G401.6 (cell line): ENCODE measurements around the gene EFCAB11.
A peak's percentile ranks its signal among the peaks of the same experiment; 100 is the strongest.
"Not testable (repeated sequence)": the region's sequence is repeated elsewhere in the genome, so short reads cannot be mapped to it uniquely, and the experiment has no call there.

ENCODE experiments used
- FAIRE-seq: peaks from 2 replicates; lab custom pipeline; 2012; peaks lifted over from hg19 to GRCh38; lab: Jason Lieb, UNC

Gene EFCAB11

DNA sequence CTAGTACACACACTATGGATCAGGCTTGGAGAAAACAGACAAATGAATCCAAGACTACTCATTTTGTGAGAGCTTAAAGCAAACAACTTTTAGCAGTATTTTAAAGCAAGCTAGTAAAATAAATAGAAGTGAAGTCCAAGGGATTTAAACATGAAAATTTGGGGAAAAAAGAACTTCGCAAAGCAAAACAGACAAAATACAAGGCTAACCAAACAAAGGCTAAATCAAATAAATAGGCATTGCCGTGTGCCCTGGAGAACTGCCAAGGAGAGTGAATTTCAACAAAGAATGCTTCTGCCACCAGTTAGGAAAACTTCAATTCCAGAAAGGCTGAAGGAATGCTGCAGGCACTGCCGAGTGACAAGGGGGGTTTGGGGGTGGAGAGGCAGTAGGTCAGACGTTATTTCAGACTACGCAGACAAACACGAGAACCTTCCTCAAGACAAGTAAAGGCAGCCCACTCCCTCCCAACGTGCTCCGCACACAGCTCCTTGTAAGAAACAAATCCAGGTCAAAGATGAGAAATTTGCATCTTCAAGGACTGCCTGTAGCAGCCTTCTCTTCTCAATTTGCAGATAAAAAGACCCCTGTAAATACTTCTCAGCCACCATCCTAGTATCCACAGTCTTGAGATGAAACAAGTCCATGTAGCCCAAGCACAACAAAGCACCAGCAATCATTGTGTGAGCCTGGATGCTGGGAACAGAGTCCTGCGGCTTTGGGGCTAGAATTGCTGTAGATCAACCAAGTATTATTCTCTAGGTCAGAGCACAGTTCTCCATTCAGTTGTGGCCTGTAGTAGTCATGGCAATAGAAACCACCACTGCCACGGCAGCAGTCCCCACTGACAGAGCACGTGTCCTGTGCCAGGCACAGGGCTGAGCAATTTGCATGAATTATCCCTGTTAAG lies 43.3 kb downstream of the EFCAB11 start:
- FAIRE-seq: no peak

DNA sequence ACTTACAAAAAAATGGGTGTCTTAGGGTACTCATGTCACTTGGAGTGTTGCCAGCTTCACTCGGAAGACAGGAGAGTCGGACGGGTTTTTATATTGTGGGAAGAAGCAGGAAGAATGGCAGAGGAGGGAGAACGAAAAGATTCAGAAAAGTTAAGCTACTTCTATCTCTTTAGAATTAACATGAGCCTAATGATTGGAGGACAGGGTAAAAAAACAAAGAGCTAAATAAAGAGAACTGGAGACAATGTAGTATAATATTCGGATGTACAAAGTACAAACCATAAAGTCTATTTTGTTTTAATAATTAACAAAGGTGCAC lies 43.9 kb downstream of the EFCAB11 start:
- no peak for FAIRE-seq

DNA sequence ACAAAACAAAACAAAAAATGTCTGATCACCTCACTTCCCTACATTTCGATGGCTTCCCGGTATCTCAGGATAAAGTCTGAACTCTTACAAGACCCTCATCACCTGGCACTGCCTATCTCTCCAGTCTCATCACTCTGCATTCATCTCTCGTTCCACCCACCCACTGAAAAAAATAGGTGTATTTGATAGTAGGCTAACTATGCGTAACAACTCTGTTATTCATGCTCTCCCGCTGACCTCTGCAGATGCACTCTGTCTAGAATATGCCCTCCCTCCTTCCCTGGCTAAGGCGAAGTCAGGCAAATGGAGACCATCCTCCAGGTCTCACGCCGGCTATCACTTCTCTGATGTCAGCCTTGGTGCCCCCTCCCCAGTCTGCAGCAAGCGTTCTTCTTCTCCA lies 44.9 kb downstream of the EFCAB11 start:
- FAIRE-seq: no peak

DNA sequence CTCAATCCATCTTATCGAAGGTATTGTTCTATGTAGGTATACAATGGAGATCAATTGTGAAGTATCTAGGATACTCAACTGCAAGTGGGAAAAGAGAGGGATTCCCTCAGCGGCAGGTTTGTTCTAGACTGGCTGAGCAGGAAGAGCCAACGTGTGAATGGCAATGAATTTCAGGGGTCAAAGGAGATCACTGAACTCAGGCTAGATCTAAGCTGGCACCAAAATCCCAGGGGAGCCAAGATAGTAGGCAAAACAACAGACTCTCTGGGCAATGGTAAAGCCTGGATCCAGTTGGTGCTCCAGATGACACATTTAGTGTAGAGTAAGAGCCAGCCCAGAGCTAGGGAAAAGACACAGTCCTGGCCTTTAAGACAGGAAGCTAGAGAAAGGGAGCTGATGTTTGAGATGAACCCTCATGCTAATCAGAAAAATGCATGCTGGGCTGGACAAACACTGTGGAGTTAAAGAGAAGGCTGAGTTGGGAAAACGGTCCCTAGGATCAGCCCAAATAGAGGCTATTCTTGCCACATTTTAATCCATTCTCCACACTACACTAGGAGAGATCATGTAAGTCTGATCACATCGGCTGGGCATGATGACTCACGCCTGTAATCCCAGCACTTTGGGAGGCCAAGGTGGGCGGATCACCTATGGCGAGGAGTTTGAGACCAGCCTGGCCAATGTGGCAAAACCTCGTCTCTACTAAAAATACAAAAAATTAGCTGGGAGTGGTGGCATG lies 45.6 kb downstream of the EFCAB11 start:
- no peak for FAIRE-seq

DNA sequence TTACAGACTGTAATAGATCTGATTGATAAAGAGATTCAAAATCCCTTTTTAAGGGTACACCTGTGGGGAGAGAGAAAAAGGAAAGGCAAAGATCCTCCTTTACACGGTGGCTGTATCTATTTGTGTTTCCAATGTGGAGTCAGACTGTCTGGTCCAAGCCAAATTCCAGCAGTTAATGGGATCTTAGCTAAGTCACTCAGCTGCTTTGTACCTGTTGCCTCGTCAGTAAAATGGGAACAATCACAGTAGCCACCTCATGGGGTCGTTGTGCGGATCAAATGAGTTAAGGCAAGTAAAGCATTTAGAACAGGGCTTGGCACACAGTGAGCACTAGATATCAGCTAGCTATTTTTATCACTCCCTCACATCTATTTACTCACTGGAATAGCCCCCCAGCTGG lies 46.9 kb downstream of the EFCAB11 start:
- no peak for FAIRE-seq

DNA sequence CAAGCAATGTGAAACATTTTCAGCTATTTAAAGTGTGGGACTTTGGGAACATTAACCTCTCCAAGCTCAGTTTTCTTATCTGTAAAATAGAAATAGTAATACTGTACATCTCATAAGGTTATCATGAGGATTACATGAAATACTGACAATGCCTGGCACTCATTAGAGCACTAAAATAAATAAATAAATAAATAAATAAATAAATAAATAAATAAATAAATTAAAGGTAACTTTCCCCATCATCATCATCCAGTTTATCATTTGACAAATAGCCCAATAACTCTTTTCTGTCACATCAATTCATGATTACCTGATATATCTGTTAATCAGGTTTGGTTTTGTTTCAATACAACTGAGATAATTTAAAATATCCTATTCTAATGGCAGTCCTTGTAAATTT lies 48.5 kb downstream of the EFCAB11 start:
- FAIRE-seq: no peak

DNA sequence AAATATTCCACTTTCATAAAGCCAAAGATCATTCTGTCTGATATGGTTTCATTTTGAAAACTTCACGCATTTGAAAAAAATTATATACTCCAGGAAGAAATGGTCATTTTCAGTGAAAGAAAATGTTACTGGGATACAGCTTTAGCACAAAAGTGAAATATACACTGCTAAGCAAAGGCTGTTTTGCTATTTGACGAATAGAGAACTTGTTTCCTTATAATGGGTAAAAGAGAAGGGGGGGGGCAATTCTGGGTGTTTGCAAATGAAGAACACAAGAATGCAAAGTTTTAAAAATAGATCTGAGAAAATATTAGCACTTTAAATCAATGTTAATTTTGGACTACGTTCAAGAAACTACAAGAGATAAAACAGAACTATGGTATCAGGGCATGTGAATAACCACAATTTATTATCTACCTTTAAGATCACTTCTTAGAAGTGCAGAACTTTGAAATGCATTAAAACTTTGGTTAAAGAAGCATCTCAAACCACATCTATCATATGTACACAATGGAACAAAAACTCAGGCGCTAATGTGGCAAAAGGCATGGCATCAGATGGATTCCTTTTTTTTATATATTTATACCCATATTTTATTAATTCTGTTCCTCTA lies 51.1 kb downstream of the EFCAB11 start:
- FAIRE-seq: no peak

DNA sequence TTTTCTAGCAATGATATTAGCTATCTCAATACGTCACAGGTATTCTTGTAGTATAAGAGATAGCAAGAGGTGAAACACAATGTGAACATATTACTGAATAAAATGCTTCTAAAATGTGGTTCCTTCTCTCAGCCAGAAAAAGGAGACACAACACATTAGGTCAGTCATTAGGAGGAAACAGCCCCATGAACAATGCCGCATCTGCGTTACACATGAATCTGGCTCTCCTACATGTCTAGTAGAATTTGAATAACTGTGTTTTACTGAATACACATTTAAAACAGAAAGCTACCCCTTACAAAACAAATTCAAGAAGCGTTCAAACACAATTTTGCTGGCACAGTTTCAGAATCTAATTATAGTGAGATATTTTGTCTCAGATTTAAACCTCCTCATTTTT lies 51.6 kb downstream of the EFCAB11 start:
- FAIRE-seq: no peak

DNA sequence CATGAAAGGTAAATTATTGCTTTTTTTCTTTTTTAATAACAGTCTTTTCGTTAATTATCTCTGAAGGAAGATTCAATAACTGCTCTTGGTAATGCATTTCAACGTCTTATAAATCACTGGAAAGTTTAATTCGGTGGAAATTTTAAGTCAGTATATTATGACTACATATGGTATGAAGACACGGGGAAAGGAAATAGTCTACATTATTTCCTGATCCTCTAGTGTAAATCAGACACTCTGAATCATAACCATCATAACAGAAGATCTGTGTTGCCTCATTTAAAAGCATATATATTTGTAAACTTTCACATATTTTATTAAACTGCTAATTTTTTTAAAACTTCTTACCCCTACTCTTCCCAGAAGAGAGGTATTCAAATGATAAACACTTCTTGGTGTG lies 53.7 kb downstream of the EFCAB11 start:
- FAIRE-seq: no peak

DNA sequence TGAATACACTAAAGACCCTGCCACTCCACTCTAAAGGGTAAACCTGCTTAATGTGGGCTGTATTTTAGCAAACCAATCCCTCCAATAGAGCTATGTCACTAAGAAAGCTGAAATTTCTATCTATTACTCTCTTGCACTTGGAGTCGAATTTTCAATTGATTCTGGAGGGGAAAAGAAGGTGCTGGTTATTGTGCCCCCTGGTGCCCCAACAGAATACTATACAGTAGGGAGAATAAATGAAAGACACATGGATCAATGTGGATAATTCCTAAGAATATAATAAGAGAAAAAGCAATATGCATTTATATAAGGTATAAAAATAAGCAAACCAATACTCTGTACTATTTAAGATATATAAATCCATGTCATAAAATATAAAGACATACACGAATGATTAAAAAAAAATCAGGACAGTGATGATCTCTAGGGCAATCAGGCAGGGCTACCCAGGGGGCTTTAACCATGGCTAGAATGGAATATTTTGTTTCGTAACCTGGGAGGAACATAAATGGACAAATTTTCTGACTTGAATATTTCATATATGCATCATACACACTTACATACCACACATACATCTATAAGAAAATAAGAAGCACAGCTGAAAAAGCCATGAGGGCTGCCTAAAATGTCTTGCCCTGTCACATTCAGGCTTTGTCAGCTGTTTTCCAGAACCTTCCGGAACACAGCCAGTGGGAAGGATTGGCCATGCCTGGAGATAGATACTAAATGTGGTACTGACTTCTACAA lies 54.4 kb downstream of the EFCAB11 start:
- peak; percentile 49 for FAIRE-seq

DNA sequence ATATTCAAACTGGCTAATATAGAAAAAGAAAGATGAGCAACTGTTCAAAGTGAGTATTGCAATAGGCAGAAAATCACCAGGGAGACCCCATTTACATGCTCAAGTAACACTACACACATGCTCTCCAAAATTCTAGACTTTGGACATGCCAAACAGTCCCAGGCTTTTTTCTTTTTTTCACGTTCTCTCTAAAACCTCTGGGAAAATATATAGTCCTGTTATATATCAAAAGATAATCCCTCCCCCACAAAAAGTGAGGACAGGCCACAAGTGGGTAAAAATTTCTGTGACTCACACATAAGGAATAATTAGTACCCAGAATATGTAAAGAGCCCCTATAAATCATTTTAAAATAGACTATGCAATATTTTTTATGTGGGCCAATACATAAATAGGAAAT lies 55.2 kb downstream of the EFCAB11 start:
- FAIRE-seq: no peak

DNA sequence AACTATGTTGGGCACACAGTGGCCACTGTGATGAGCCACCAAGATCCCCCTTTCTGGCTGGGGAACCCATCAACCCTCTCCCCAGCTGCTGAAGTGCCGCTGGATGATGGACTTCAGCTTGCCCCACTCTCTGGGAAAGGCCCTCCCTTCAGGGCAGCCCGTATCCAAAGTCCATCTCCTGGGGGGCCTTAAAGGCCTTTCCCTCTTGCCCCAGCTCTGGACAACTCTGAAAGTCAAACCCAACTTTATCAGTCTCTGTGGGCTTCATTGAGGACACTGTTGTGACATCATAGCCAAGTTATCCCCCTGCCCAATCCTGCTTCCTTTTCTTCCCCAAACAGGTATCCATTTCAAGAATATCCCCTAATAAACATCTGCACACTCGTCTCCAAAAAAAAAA lies 61.1 kb downstream of the EFCAB11 start:
- not testable (repeated sequence) for FAIRE-seq

DNA sequence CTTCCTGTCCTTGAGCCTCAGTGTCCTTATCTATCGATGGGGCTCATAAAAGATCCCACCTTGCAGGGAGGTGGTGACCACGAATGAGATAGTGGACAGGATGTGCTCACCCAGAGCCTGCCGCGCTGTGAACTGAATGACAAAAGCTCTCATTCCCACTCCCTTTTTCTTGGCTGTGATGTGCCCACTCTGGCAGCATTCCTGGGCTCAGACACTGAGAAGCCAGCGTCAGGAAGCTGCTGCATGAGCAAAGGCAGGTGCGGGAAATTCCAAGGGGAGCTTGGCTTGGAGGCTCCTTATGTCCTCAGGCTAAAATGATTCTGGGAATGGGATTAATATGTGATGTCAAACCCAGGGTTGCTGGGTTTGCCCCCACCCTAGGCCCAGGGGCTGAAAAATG lies 61.6 kb downstream of the EFCAB11 start:
- FAIRE-seq: no peak

DNA sequence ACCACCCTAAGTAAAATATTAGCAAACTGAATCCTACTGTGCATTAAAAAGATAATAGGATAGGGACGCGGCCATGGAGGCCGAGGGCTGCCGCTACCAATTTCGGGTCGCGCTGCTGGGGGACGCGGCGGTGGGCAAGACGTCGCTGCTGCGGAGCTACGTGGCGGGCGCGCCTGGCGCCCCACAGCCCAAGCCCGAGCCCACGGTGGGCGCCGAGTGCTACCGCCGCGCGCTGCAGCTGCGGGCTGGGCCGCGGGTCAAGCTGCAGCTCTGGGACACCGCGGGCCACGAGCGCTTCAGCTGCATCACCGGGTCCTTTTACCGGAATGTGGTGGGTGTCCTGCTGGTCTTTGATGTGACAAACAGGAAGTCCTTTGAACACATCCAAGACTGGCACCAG lies 62.8 kb downstream of the EFCAB11 start:
- not testable (repeated sequence) for FAIRE-seq

DNA sequence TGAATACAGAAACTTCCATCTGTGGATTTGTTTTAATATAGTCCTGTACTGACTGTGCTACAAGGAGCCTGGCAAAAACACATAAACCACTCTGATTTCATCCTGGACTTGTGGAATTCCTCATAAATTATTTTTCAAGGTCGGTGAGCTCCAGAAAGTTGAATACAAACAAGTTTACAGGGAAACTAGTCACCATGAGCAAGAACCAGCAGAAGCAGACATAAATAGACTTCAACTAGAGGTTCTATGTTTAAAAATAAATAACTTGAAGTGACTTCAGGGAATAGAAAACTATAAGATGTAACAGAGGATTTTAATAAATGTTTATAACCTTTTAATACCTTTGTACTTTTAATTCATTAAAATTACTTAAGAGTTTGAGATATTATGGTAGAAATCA lies 63.5 kb downstream of the EFCAB11 start:
- FAIRE-seq: peak; percentile 17

DNA sequence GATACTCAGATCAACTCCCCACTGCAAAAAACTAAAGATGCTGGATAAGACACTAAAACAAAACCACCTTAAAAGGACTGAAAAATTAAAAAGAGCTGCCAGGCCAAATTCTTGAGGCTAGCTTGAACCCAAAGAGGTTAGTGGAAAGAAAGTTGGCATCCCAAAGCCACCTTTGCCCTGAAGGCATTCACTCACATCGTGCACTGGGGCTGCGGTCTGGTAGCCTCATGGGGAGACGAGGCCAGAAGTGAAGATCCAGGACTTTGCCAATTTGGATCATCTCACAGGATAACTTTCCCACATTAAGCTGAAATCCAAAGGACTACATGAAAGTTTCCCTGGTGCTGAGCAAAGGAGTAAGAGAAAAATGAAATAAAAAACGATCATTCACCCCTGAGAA lies 63.9 kb downstream of the EFCAB11 start:
- FAIRE-seq: no peak

DNA sequence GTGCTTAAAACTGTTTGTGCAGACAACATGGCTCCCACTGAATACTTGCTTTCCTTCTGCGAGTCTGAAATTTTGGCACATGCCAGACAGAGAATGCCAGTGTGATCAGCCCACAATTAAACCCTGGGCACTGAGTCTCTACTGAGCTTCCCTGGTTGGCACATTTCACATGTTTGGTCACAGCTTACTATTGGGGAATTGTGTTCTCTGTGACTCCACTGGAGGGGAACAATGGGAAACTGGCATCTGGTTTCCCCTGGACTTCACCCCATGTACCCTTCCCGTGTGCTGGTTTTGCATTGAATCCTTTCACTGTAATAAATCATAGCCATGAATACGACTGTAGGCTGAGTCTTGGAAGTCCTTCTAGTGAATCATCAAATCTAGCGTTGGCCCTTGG lies 64.9 kb downstream of the EFCAB11 start:
- no peak for FAIRE-seq

DNA sequence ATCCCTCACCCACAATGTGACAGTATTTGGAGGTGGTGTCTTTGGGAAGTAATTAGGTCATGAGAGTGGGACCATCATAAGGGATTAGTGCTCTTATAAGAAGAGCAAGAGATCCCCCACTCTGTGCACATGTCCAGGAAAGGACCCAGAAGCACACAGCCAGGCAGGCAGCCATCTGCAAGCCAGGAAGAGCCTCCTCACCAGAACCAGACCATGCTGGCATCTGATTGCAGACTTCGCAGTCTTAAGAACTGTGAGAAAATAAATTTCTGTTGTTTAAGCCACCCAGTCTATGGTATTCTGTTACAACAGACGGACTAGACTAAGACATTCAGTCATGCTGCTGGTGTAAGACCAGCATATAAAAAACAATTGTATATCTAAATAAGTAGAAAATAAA lies 69.8 kb downstream of the EFCAB11 start:
- no peak for FAIRE-seq

DNA sequence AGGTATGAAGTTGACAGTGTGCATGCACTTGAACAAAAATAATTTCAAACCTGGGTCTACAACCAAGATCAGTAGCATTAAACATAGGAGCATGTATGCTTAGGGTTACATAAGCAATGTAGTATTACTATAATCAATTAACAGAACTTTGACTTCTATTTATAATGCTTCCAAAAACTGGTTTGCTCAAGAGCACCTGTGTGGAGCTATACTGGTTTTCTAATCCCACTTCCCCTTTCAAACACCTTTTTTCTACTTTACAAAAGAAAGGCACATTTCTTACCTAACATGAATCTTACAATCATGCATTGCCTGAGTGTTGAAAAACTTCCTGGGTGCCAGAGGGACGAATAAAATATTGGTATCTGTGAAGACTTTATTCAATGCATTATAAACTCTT lies 72.7 kb downstream of the EFCAB11 start:
- FAIRE-seq: no peak

DNA sequence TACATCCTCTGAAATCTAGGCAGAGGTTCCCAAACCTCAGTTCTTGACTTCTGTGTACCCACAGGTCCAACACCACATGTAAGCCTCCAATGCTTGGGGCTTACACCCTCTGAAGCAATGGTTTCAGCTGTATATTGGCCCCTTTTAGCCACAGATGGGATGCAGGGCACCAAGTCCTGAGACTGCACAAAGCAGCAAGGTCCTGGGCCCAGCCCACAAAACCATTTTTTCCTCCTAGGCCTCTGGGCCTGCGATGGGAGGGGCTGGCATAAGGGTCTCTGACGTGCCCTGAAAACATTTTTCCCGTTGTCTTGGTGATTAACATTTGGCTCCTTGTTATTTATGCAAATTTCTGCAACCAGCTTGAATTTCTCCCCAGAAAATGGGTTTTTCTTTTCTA lies 80.4 kb downstream of the EFCAB11 start:
- not testable (repeated sequence) for FAIRE-seq

DNA sequence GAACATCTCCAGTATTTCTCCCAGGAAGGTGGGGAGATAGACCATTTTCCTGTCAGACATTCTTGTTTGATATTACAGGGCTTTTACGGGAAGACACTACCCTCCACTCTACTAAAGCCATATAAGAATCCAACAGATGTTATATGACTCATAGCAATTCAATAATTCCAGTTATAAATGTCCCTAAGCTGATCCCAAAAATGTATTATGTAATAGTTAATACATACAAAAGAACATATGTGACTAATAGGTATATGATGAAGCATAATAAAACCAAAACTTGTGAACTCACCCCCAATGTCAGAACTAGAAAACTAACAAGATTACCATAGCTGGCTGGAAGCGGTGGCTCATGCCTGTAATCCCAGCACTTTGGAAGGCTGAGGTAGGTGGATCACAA lies 84.2 kb downstream of the EFCAB11 start:
- FAIRE-seq: no peak

DNA sequence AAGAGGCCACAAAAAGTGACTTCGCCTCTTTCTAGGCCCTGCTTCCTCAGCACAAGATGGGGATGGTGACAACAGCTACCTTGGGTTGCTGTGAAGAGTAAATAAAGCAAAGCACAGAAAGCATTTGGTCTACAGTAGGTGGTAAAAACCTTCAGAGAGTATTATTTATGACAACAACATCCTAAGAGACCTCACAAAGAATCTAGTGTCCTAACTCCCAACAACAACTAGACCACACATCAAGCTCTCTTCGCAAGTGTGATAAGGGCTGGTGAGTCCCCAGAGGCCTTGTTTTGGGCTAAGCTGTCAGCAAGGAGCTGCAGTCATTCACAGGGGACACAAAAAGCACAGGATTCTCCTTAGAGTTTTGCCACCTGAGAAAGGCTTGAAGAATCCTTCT lies 84.9 kb downstream of the EFCAB11 start:
- no peak for FAIRE-seq

DNA sequence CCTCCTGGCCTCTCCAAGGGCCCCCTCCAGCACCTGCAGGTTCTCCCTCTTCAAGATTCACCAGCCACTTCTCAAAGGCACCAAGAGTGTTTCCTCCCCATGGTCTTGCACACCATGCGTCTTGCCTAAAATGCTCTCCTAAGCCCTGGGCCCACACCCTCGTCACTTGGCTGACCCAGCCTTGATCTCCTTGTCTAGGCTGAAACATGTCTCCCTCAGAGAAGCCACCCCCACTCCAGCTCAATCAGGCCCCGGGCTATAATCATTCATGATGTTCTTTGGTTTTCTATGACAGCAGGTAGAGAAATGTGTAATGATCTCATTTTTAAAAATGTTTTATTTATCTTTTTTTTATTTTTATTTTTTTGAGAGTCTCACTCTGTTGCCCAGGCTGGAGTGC lies 88.1 kb downstream of the EFCAB11 start:
- FAIRE-seq: no peak
